Stimulated activated CD4-positive, alpha-beta T cell treated with anti-CD3 and anti-CD28 coated beads, TNF-alpha, amount 100 ng/mL, for 48 hours (primary cell): ENCODE results near the gene ANKRD29.

ENCODE experiments used
- DNase-seq, 3 donors: peaks; one replicate each; pipeline ENCODE4 v3.0.0-alpha.2; 2020; ENCODE audit warnings: low read depth in 3 of 3

Gene ANKRD29

GRCh38 chr18:23684515-23685197 lies 21.9 kb upstream of the ANKRD29 start:
- no peak for DNase-seq

GRCh38 chr18:23683671-23684070 lies 21.0 kb upstream of the ANKRD29 start:
- no peak for DNase-seq

- DNase-seq, result no peak
Measured at GRCh38 chr18:23683155-23683554, 20.4 kb upstream of the ANKRD29 start.

- no peak for DNase-seq
Measured at GRCh38 chr18:23682472-23682871, 19.8 kb upstream of the ANKRD29 start.

GRCh38 chr18:23682045-23682444 lies 19.3 kb upstream of the ANKRD29 start:
- DNase-seq, result no peak

DNA sequence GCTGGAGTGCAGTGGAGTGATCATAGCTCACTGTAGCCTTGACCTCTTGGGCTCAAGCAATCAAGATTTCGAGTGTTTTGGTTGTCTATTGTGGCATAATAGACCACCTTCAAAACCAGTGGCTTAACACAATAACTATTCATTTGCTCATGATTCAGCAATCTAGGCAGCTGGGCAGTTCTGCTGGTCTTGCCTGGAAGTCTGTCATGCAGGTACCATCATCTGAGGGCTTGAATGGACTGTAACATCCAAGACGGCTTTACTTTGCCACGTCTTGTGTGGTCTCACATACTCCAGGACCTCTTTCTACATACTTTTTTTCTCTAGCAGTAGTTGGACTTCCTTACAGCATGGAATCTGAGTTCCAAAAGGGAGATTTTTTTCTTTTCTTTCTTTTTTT lies 13.2 kb upstream of the ANKRD29 start:
- no peak for DNase-seq

DNA sequence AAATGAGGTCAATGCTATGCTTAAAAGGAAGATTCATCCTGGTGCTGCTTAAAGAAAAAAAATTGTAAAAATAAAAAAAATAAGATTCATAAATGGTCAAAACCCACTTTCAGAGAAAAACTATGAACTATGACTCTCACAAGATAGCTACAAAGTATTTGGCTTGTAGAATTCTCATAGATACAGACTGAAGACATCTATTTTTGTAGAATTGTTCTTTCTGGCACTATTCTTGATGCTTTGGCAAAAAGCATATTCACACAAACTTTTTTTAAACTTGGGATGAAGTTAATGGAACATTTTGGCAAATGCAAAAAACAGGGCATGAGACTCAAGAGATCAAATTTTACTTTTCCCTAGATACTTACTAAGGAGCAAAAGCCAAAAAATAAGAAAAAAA lies 12.5 kb upstream of the ANKRD29 start:
- no peak for DNase-seq

- DNase-seq, result peak in 1 of 3 donors; percentile 19
Measured at GRCh38 chr18:23673725-23674124, 11.0 kb upstream of the ANKRD29 start.

DNA sequence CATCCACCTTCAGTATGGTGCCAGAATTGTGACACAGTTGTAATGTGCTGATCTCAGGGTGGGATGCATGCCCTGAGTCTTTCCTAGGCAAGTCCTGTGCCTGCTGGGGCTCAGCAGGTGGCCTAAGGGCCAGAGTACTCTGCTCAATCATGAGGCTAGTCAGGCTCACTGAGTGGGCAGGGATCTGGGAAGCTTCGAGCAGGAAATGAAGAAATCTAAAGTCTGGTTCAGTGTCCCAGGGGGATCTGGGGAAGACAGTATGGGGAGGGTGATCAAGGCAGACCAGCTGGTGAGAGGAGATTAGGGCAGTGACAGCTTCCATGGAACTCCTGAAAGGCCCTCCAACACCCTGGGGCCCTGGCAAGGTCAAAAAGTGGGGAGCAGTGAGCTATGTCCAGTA lies 8.9 kb upstream of the ANKRD29 start:
- no peak for DNase-seq

- no peak for DNase-seq
Measured at GRCh38 chr18:23669804-23670405, 7.2 kb upstream of the ANKRD29 start.

DNA sequence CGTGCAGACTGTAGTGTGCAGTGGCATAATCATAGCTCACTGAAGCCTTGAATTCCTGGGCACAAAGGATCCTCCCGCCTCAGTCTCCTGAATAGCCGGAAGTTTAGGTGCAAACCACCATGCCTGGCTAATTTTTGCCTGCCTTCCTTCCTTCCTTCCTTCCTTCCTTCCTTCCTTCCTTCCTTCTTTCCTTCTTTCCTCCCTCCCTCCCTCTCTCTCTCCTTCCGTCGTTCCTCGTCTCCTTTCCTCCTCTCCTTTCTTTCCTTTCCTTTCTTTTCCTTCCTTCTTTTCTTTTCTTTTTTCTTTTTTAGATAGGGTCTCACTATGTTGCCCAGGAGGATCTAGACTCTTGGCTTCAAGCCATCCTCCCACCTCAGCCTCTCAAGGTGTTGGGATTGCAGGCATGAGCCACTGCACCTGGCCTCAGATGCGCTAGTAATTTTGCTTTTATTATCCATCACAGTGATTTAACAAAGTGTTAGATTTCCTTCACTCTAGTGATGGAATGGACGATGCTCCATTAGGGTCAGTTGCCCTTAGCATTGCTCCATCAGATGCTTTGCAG lies 6.6 kb upstream of the ANKRD29 start:
- no peak for DNase-seq

DNA sequence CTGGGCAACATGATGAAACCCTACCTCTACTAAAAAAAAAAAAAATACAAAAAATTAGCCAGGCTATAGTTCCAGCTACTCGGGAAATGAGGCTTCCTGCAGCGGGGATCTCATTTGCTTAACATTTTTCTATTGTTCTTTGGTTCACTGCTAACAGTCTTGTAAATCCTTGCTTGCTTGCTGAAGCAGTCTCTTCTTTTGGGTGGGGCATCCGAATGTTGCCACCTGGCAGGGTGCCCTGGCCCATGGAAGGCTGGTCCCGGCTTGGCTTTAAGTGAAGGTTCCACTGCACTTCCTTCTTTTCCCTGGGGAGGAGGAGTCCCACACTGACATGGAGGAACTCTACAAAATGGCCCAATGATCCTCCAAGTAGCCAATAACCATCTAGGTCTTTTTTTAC lies 6.0 kb upstream of the ANKRD29 start:
- no peak for DNase-seq

- DNase-seq, result no peak
Measured at GRCh38 chr18:23667114-23667513, 4.4 kb upstream of the ANKRD29 start.

- no peak for DNase-seq
Measured at GRCh38 chr18:23664674-23665073, 2.0 kb upstream of the ANKRD29 start.

GRCh38 chr18:23661735-23662308 lies 889 bp downstream of the ANKRD29 start:
- no peak for DNase-seq

DNA sequence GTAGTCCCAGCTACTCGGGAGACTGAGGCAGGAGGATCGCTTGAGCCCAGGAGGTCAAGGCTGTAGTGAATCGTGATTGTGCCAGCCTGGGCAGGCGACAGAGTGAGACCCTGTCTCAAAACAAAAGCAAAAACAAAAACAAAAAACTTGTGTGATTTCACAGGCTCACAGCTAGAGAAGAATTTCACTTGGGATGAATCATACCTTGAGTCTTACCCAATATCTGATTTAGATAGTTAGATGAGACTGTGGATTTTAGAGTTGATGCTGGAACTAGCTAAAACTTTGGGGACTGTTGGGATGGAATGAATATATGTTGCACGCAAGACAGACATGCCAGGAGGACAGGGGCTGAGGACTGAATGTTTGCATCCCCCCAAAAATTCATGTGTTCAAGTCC lies 4.4 kb downstream of the ANKRD29 start:
- no peak for DNase-seq

DNA sequence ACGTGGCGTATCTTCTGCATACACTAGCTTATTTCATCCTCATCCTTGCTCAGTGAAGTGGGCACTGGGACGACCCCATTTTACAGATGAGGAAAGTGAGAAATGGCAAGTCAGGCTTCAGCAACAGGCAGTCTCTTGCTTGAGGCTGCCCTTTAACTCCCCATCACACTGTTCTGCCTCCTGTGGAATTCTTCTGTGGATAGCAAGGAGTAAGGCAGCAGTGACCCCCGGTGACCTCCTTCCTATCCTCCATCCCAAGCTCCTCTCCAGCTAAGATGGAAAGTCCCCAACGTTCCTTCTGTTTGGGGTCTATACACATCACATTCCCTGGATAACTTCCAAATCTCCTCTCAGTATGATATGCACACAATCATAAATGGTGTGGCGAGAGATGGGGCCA lies 10.5 kb downstream of the ANKRD29 start:
- no peak for DNase-seq

DNA sequence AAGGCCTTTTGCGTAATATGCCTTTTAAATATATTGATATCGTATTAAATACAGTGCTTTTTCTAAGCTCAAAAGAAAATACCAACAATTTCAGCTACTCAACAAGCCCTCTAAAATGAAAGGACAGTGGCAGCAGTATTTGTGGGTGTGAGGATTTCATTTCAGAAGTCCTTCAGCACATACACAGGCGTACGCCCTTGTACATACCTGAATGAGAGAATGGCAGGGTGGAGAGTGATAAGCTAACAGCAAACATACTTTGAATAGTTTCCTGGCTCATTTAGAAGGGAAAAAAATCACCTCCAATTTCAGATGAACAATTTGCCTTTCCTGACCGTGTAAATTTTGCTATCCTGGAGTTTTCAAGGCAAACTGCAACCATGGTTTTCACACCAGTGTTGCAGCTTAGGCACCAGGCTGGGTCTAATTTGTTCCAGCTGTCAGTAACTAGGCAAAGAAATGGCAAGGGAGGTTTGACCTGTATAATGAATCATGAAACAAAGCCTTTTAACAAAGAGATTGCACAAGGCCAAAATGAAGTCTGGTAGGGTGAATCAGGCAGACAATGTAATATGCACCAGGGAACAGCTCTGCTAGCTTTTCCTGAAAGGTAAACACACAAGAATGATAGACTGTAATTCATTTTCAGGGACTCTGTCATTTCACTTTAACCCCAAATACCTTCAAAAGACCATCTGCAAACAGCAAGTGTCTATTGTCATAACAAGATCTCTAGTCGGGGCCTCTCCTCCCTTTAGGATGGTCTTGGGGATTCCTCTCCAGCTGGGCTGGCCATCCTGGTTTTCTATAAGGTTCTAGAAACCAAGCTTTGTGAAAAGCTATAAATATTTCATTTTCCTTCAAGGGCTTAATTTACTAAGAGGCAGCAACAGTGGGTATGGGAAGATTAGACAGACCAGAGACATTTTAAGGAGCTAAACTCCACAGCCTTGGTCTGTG lies 11.5 kb downstream of the ANKRD29 start:
- no peak for DNase-seq

- no peak for DNase-seq
Measured at GRCh38 chr18:23648940-23649607, 13.6 kb downstream of the ANKRD29 start.

- no peak for DNase-seq
Measured at GRCh38 chr18:23648456-23648855, 14.3 kb downstream of the ANKRD29 start.

GRCh38 chr18:23646282-23646681 lies 16.4 kb downstream of the ANKRD29 start:
- DNase-seq, result no peak
